CD14-positive monocyte (primary cell): Measurements from ENCODE around the gene TRPV5. TPM values are rescaled to one million over a fixed set of nuclear protein-coding genes. Genes with fewer than 3 reads are reported as not detected.

Experiments used
- DNase-seq, 3 donors: peaks; one replicate each; pipeline ENCODE4 v3.0.0-alpha.2; 2011 to 2022
- H2AFZ ChIP-seq: 2 replicates; pipeline ENCODE4 v1.6.0; 2012; ENCODE audit warnings: mild to moderate bottlenecking, low read depth, low read length, inconsistent platforms; ENCODE audit not compliant: insufficient read depth, poor library complexity, severe bottlenecking
- H3K27ac ChIP-seq, 2 donors: 1 replicate in 1 of 2; 2 replicates in 1 of 2; pipeline ENCODE4 v1.5.1; 2012 to 2013; ENCODE audit warnings: low read length in 2 of 2, control low read depth in 1 of 2, inconsistent platforms in 1 of 2, low read depth in 1 of 2, mild to moderate bottlenecking in 1 of 2
- H3K27me3 ChIP-seq, 2 donors: one replicate each; pipeline versions ENCODE4 v1.6.0 to v1.6.1; 2011 to 2013; ENCODE audit warnings: low read length in 2 of 2; ENCODE audit not compliant: control insufficient read depth in 2 of 2, insufficient read depth in 2 of 2
- H3K36me3 ChIP-seq, 2 donors: replicated peaks in 1 of 2; 1 replicate in 1 of 2; 2 replicates in 1 of 2; pipeline versions ENCODE4 v1.5.1 to v1.6.1; 2012 to 2013; ENCODE audit warnings: low read length in 2 of 2, control low read depth in 1 of 2, inconsistent platforms in 1 of 2, mild to moderate bottlenecking in 1 of 2; ENCODE audit not compliant: insufficient read depth in 2 of 2, control insufficient read depth in 1 of 2
- H3K4me1 ChIP-seq, 2 donors: 1 replicate in 1 of 2; 2 replicates in 1 of 2; pipeline versions ENCODE4 v1.5.1 to v1.6.1; 2012 to 2013; ENCODE audit warnings: low read length in 2 of 2, control low read depth in 1 of 2, inconsistent platforms in 1 of 2, mild to moderate bottlenecking in 1 of 2, moderate library complexity in 1 of 2; ENCODE audit not compliant: insufficient read depth in 2 of 2, control insufficient read depth in 1 of 2
- H3K4me2 ChIP-seq: replicated peaks from 2 replicates; pipeline ENCODE3; 2012; ENCODE audit warnings: low read length, moderate library complexity, mild to moderate bottlenecking; ENCODE audit not compliant: poor library complexity, severe bottlenecking; ENCODE audit errors: extremely low read depth
- H3K4me3 ChIP-seq, 3 experiments: fragments of 200-600 bp in 1 of 3; sonication (generic) in 1 of 3; replicated peaks in 1 of 3; 1 replicate in 2 of 3; 2 replicates in 1 of 3; pipeline ENCODE4 v1.5.1; 2011 to 2013; ENCODE audit warnings: low read length in 3 of 3, mild to moderate bottlenecking in 3 of 3, control low read depth in 2 of 3, low read depth in 2 of 3, inconsistent platforms in 1 of 3, moderate library complexity in 1 of 3
- H3K79me2 ChIP-seq: 2 replicates; pipeline ENCODE4 v1.6.0; 2012; ENCODE audit warnings: mild to moderate bottlenecking, control low read depth, inconsistent platforms, low read length, moderate library complexity; ENCODE audit not compliant: insufficient read depth
- H3K9ac ChIP-seq: 2 replicates; pipeline ENCODE4 v1.6.0; 2017; ENCODE audit warnings: low read length, mild to moderate bottlenecking; ENCODE audit not compliant: insufficient read depth, poor library complexity, severe bottlenecking
- H3K9me3 ChIP-seq, 2 donors: replicated peaks in 1 of 2; 1 replicate in 1 of 2; 2 replicates in 1 of 2; pipeline versions ENCODE4 v1.5.1 to v1.6.1; 2012 to 2013; ENCODE audit warnings: low read length in 2 of 2, control low read depth in 1 of 2; ENCODE audit not compliant: control insufficient read depth in 1 of 2, insufficient read depth in 1 of 2
- H4K20me1 ChIP-seq: 2 replicates; pipeline ENCODE4 v1.6.0; 2012; ENCODE audit warnings: mild to moderate bottlenecking, low read length, control low read depth, moderate library complexity; ENCODE audit not compliant: insufficient read depth
- H3K27ac Mint-ChIP-seq, 7 donors: one replicate each; pipeline ENCODE4 v1.8.0; 2020; ENCODE audit warnings: mild to moderate bottlenecking in 7 of 7, mixed read lengths in 7 of 7, moderate library complexity in 6 of 7, inconsistent platforms in 2 of 7
- H3K27me3 Mint-ChIP-seq, 3 donors: one replicate each; pipeline ENCODE4 v1.8.0; 2021 to 2022; ENCODE audit warnings: low read depth in 3 of 3, mild to moderate bottlenecking in 3 of 3, mixed read lengths in 3 of 3, moderate library complexity in 3 of 3, inconsistent platforms in 1 of 3
- H3K36me3 Mint-ChIP-seq, 2 donors: one replicate each; pipeline ENCODE4 v1.8.0; 2020; ENCODE audit warnings: mixed read lengths in 2 of 2, inconsistent platforms in 1 of 2, mild to moderate bottlenecking in 1 of 2
- H3K4me1 Mint-ChIP-seq: one replicate; pipeline ENCODE4 v1.8.0; 2020; ENCODE audit warnings: mild to moderate bottlenecking, mixed read lengths
- H3K4me3 Mint-ChIP-seq, 2 donors: one replicate each; pipeline ENCODE4 v1.8.0; 2020; ENCODE audit warnings: mild to moderate bottlenecking in 2 of 2, mixed read lengths in 2 of 2, moderate library complexity in 1 of 2
- H3K9me3 Mint-ChIP-seq, 7 donors: one replicate each; pipeline ENCODE4 v1.8.0; 2020 to 2022; ENCODE audit warnings: mixed read lengths in 7 of 7, mild to moderate bottlenecking in 6 of 7, moderate library complexity in 6 of 7, inconsistent platforms in 2 of 7
- CTCF ChIP-seq: fragments of 200-600 bp; IDR thresholded peaks from one replicate; pipeline ENCODE4 v1.8.0; 2022; ENCODE audit warnings: antibody characterized with exemption, mild to moderate bottlenecking
- WGBS: methylation state at CpG from one replicate; pipeline ENCODE4 v1.1.5; 2013; ENCODE audit warnings: missing lambda C conversion rate; ENCODE audit not compliant: insufficient coverage; 5-methylcytosine and 5-hydroxymethylcytosine counted together
- intact Hi-C, 2 donors: fragments of 100-400 bp; cut with micrococcal nuclease; formaldehyde crosslinking; loops; one replicate each; pipeline versions ENCODE4 v1.15.0 to v1.15.1; 2023
- polyA plus RNA-seq, 3 donors: library from polyadenylated mRNA; depleted of rRNA in 1 of 3; unstranded in 2 of 3; stranded (reverse) in 1 of 3; fragments of 300-500 nt in 2 of 3; fragments of >200 nt in 1 of 3; fragmentation: Illumina TruSeq in 2 of 3; gene quantifications; 1 replicate in 2 of 3; 2 replicates in 1 of 3; pipeline ENCODE4 v1.2.3, GENCODE V29; 2012 to 2021

The TRPV5 gene
- polyA plus RNA-seq, 3 donors = not detected

- Mint-ChIP-seq H3K27me3 (peaks cover 5 to 7% (median 5%) of the 10 kb centered on the region in 3 donors), H3K27ac (no peak overlapping the region), H3K4me1 (peaks cover 5% of the 10 kb centered on the region), H3K36me3 (no peaks in the 10 kb centered on the region), H3K4me3 (no peak overlapping the region), H3K9me3 (no peaks in the 10 kb centered on the region)
- 100% methylated on average over 1 of the region's 3 CpGs for WGBS
- intact Hi-C loops = no loop called here
- Histone ChIP-seq H3K36me3 (no peaks in the 10 kb centered on the region), H3K27ac (no peak overlapping the region), H4K20me1 (no peaks in the 10 kb centered on the region), H3K4me1 (no peaks in the 10 kb centered on the region), H3K27me3 (no peaks in the 10 kb centered on the region), H3K4me2 (no peak overlapping the region), H2AFZ (no peak overlapping the region), H3K9me3 (no peaks in the 10 kb centered on the region), H3K9ac (no peak overlapping the region), H3K4me3 (no peak overlapping the region), H3K79me2 (no peaks in the 10 kb centered on the region)
- no peak for DNase-seq
- TF ChIP-seq CTCF = no peak
Observed at GRCh38 chr7:142898377-142899170, 35.0 kb downstream of the TRPV5 start.

GRCh38 chr7:142897691-142898090 lies 35.9 kb downstream of the TRPV5 start:
- Histone ChIP-seq H4K20me1 (no peaks in the 10 kb centered on the region), H3K9me3 (no peaks in the 10 kb centered on the region), H3K79me2 (no peaks in the 10 kb centered on the region), H3K27me3 (no peaks in the 10 kb centered on the region), H3K4me2 (no peak overlapping the region), H3K9ac (no peak overlapping the region), H3K36me3 (no peaks in the 10 kb centered on the region), H3K27ac (no peak overlapping the region), H3K4me3 (no peak overlapping the region), H3K4me1 (no peaks in the 10 kb centered on the region), H2AFZ (no peak overlapping the region)
- intact Hi-C loops = no loop called here
- Mint-ChIP-seq H3K4me1 (peaks cover 5% of the 10 kb centered on the region), H3K4me3 (no peak overlapping the region), H3K27ac (no peak overlapping the region), H3K27me3 (peaks cover 5 to 7% (median 5%) of the 10 kb centered on the region in 3 donors), H3K9me3 (no peaks in the 10 kb centered on the region), H3K36me3 (no peaks in the 10 kb centered on the region)
- WGBS = 99% methylated on average over 7 of the region's 7 CpGs
- DNase-seq = no peak
- no peak for TF ChIP-seq CTCF
